Measurements from ENCODE around the gene NSF. TPM values are rescaled to one million over a fixed set of nuclear protein-coding genes. Genes with fewer than 3 reads are reported as not detected.

Gene NSF
- total and polyA plus RNA-seq, 2 donors (not counting 1 experiment from before 2014, with no cell fraction given) = 65.5 to 66.7 TPM

DNA sequence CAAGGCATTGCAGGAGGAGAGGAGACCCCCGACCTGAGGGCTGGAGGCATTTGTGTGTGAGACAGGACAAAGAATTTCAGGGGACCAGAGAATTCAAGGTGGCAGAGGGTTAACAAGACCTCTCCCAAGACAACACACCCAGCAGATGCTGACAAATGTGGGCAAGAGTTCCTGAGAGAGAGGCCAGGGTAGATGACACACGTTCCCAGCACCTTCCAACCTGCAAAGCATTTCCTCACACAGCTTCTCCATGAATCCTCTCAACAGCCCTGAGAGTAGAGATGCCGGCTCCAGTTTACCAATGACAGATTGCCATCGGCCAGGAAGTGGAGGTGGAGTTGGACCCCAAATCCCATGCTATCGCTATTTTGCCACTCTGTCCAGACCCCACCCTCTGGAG, 203.1 kb downstream of the NSF start:
- Histone ChIP-seq H3K79me2 (ENCODE audit: control insufficient read depth, insufficient read depth, low read length) (no peaks in the 10 kb centered on the region), H3K36me3 (ENCODE audit: control insufficient read depth, insufficient read depth, low read length) (no peaks in the 10 kb centered on the region), H3K9me3 (ENCODE audit: control insufficient read depth, insufficient read depth, low read depth, low read length) (no peaks in the 10 kb centered on the region), H3K4me3 (replicated peaks in 1 of 4; ENCODE audit: control extremely low read depth in 1 of 4, insufficient read depth in 1 of 4, low read depth in 3 of 4, low read length in 4 of 4) (no peak overlapping the region), H3K4me2 (ENCODE audit: extremely low read depth, insufficient read depth, low read length) (no peak overlapping the region), H2AFZ (ENCODE audit: low read length) (no peak overlapping the region), H3K4me1 (ENCODE audit: control insufficient read depth, extremely low read depth, insufficient read depth, low read length) (no peaks in the 10 kb centered on the region), H3K9ac (ENCODE audit: insufficient read depth, low read length) (no peak overlapping the region), H4K20me1 (ENCODE audit: control insufficient read depth, extremely low read depth, insufficient read depth, low read length) (no peaks in the 10 kb centered on the region), H3K27ac (ENCODE audit: insufficient read depth, low read length) (no peak overlapping the region), H3K27me3 (ENCODE audit: control insufficient read depth, insufficient read depth, low read length) (peaks cover 18% of the 10 kb centered on the region)
- TF ChIP-seq EZH2 (IDR thresholded peaks at IDR 0.05; ENCODE audit: low read length, missing control alignments) = no peak
- TF ChIP-seq, protein P1, sequence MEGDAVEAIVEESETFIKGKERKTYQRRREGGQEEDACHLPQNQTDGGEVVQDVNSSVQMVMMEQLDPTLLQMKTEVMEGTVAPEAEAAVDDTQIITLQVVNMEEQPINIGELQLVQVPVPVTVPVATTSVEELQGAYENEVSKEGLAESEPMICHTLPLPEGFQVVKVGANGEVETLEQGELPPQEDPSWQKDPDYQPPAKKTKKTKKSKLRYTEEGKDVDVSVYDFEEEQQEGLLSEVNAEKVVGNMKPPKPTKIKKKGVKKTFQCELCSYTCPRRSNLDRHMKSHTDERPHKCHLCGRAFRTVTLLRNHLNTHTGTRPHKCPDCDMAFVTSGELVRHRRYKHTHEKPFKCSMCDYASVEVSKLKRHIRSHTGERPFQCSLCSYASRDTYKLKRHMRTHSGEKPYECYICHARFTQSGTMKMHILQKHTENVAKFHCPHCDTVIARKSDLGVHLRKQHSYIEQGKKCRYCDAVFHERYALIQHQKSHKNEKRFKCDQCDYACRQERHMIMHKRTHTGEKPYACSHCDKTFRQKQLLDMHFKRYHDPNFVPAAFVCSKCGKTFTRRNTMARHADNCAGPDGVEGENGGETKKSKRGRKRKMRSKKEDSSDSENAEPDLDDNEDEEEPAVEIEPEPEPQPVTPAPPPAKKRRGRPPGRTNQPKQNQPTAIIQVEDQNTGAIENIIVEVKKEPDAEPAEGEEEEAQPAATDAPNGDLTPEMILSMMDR (conservative IDR thresholded peaks at IDR 0.05 in 1 of 2, IDR thresholded peaks at IDR 0.05 in 1 of 2; ENCODE audit: low read depth in 1 of 2, low read length in 2 of 2) = no peak
- DNase-seq (ENCODE audit: low read depth in 2 of 2) = no peak

DNA sequence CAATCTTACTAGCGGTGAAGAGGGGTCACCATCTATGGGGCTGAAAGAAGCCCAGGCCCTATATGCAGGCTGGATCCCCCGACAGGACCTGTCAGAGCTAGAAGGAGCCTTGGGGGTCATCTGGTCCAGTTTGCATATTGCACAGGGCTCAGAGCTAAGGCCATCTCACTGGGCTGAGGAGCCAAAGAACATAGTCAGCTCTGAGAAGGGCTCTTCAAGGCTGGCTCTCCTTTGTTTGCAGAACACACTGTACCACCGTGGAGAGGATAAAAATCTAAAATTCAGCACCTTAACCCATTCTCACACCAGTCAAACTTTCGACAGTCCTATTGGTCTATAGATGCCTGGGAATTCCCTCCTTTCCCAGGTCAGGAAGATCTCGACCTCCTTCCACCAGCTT, 203.8 kb downstream of the NSF start:
- Histone ChIP-seq H3K9me3 (ENCODE audit: control insufficient read depth, insufficient read depth, low read depth, low read length) (no peaks in the 10 kb centered on the region), H3K27me3 (ENCODE audit: control insufficient read depth, insufficient read depth, low read length) (peaks cover 18% of the 10 kb centered on the region), H3K4me2 (ENCODE audit: extremely low read depth, insufficient read depth, low read length) (no peak overlapping the region), H3K4me3 (replicated peaks in 1 of 4; ENCODE audit: control extremely low read depth in 1 of 4, insufficient read depth in 1 of 4, low read depth in 3 of 4, low read length in 4 of 4) (no peak overlapping the region), H4K20me1 (ENCODE audit: control insufficient read depth, extremely low read depth, insufficient read depth, low read length) (no peaks in the 10 kb centered on the region), H3K27ac (ENCODE audit: insufficient read depth, low read length) (no peak overlapping the region), H3K79me2 (ENCODE audit: control insufficient read depth, insufficient read depth, low read length) (no peaks in the 10 kb centered on the region), H3K4me1 (ENCODE audit: control insufficient read depth, extremely low read depth, insufficient read depth, low read length) (no peaks in the 10 kb centered on the region), H2AFZ (ENCODE audit: low read length) (no peak overlapping the region), H3K9ac (ENCODE audit: insufficient read depth, low read length) (no peak overlapping the region), H3K36me3 (ENCODE audit: control insufficient read depth, insufficient read depth, low read length) (no peaks in the 10 kb centered on the region)
- TF ChIP-seq, protein P1 (conservative IDR thresholded peaks at IDR 0.05 in 1 of 2, IDR thresholded peaks at IDR 0.05 in 1 of 2; ENCODE audit: low read depth in 1 of 2, low read length in 2 of 2) = no peak
- no peak for TF ChIP-seq EZH2 (IDR thresholded peaks at IDR 0.05; ENCODE audit: low read length, missing control alignments)
- no peak for DNase-seq (ENCODE audit: low read depth in 2 of 2)

DNA sequence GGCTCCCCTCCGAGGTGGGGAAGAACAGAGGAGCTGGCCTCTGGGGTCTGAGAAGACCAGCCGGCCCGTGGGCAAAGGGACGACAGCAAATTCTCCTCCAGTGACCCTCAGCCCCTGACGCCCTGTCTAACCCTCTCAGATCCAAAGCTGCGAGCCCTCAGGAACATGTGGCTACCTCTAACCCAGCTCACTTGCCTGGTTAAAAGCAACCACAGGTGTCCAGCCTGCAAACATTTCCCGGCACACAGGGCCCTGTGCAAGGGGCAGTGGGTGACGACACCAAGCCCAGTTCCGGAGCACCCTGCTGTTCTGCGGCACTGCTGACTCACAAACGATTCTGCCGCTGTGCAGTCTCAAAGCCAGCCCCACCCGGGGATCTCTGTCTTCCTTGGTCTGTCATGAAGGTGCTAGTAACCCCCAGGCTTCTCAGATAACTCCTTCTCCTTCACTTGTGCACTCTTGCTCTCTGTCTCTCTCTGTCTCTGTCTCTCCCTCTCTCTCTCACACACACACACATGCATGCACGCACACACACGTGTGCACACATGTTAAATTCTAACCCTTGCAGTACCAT, 205.0 kb downstream of the NSF start:
- Histone ChIP-seq H3K4me2 (ENCODE audit: extremely low read depth, insufficient read depth, low read length) (no peak overlapping the region), H3K9me3 (ENCODE audit: control insufficient read depth, insufficient read depth, low read depth, low read length) (no peaks in the 10 kb centered on the region), H3K9ac (ENCODE audit: insufficient read depth, low read length) (no peak overlapping the region), H2AFZ (ENCODE audit: low read length) (no peak overlapping the region), H3K36me3 (ENCODE audit: control insufficient read depth, insufficient read depth, low read length) (no peaks in the 10 kb centered on the region), H3K4me3 (replicated peaks in 1 of 4; ENCODE audit: control extremely low read depth in 1 of 4, insufficient read depth in 1 of 4, low read depth in 3 of 4, low read length in 4 of 4) (no peak overlapping the region), H3K4me1 (ENCODE audit: control insufficient read depth, extremely low read depth, insufficient read depth, low read length) (no peaks in the 10 kb centered on the region), H4K20me1 (ENCODE audit: control insufficient read depth, extremely low read depth, insufficient read depth, low read length) (no peaks in the 10 kb centered on the region), H3K27ac (ENCODE audit: insufficient read depth, low read length) (no peak overlapping the region), H3K27me3 (ENCODE audit: control insufficient read depth, insufficient read depth, low read length) (peaks cover 22% of the 10 kb centered on the region), H3K79me2 (ENCODE audit: control insufficient read depth, insufficient read depth, low read length) (no peaks in the 10 kb centered on the region)
- DNase-seq (ENCODE audit: low read depth in 2 of 2) = peak in 1 of 2 donors; percentile 26
- TF ChIP-seq, protein P1 (conservative IDR thresholded peaks at IDR 0.05 in 1 of 2, IDR thresholded peaks at IDR 0.05 in 1 of 2; ENCODE audit: low read depth in 1 of 2, low read length in 2 of 2) = no peak
- no peak for TF ChIP-seq EZH2 (IDR thresholded peaks at IDR 0.05; ENCODE audit: low read length, missing control alignments)
